SIG-M5 treated with dmso at 0.1 percent for 504 hours (cell line): ENCODE measurements around the gene UGCG.
"Not testable (repeated sequence)": the region's sequence is repeated elsewhere in the genome, so short reads cannot be mapped to it uniquely, and the experiment has no call there.

Source experiments
- DNase-seq: peaks from one replicate; lab custom pipeline; 2025; ENCODE audit not compliant: unreplicated experiment; lab: John Stamatoyannopoulos, UW

Gene UGCG

GRCh38 chr9:111895996-111896941, at the start of gene UGCG:
UGCG (plus strand) TSS chr9:111896814; CDS start chr9:111897216, 402 bp downstream.
- peak; percentile 83 for DNase-seq

DNA sequence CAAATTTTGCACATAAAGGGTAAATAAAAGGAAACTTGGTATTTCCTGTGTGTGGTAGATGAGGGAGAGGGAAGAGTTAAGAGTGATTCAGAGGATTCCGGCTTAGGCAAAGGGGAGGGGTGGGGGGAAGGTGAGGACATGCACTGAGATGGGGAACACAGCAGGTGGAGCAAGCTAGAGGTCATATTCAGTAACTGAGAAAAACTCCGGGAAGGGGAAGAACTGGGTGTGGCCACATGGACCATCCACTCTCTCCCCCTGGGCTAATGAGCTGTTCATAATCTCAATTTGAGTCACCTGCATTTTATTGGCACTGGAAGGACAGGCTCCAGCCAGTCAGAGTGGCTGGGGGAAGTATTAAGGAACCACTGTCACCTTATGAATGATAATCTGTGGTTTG, 45.1 kb upstream of the UGCG start:
- peak; percentile 28 for DNase-seq

- DNase-seq, result no peak
These were observed 44.3 kb upstream of the UGCG start for GRCh38 chr9:111852291-111852690.

DNA sequence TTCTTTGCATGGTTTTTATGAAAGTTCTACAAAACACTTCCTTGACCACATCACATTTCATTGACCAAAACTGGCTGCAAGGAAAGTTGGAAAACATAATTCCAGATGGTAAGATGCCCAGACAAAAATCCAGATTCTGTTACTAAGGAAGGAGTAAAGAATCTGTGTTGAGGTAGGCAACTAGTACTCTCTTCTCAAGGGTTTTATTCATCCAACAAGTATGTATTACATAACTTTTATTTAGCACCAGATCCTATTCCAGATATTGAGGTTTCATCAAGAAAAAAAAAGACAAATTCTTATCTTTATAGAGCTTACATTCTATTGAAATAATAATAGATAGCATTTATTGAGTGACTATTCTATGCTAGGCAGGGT, 43.2 kb upstream of the UGCG start:
- DNase-seq, result no peak

DNA sequence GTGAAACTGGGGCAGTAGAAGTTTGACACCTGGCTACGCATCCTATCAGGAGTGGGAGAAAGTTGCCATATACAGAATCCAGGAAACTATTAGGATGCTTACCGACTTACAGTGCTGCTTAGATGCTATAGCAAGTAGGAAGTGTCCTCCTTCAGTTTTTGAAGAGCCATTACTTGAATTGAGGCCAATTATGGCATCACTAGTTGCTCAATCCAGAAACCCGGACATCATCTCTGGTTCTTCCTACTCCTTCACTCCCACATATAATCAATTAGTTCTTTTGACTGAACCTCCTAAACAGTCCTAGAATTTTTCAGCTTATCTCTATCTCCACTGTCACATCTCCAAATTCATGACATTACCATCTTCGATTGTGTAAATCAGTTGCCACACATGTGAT, 41.8 kb upstream of the UGCG start:
- DNase-seq, result peak; percentile 11

- DNase-seq, result peak; percentile 57
These were observed 38.9 kb upstream of the UGCG start for GRCh38 chr9:111857555-111858211.

GRCh38 chr9:111860443-111860842, 36.2 kb upstream of the UGCG start:
- no peak for DNase-seq

- no peak for DNase-seq
These were observed 33.0 kb upstream of the UGCG start for GRCh38 chr9:111863636-111864035.

DNA sequence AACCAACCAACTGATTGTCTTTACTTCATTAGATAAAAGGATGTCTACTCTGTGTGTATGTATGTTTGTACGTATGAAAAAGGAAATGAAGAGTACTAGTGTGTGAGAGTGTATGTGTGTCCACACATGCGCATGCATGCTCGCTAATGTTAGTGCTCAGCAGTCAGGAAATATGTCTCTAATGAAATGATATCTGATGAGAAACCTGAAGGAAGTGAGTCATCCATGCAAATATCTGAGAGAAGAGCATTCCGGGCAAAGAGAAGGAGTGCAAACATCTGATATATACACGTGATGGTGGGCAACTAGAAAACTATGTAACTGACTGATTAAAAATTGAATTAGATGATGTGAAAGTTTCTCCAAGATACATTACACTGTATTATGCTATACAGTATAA, 29.6 kb upstream of the UGCG start:
- peak; percentile 17 for DNase-seq

GRCh38 chr9:111868475-111868874, 28.1 kb upstream of the UGCG start:
- DNase-seq, result no peak

GRCh38 chr9:111870774-111871498, 25.7 kb upstream of the UGCG start:
- DNase-seq, result no peak

DNA sequence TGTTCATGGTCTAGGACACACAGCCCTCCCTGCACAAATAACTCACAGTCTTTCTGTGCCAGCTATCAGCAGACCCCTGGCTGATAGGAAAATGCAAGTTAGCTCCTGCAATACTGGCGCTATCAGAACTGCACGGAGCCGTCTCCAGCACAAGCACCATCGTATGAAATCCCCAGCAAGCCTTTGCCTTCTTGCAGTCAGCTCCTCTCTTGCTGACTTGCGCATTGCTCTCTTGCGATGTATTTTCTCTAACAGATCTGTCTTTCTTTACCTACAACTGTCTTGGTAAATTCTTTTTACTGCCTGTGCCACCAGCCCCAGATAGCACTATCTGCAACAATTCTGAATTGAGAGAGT, 25.1 kb upstream of the UGCG start:
- no peak for DNase-seq

DNA sequence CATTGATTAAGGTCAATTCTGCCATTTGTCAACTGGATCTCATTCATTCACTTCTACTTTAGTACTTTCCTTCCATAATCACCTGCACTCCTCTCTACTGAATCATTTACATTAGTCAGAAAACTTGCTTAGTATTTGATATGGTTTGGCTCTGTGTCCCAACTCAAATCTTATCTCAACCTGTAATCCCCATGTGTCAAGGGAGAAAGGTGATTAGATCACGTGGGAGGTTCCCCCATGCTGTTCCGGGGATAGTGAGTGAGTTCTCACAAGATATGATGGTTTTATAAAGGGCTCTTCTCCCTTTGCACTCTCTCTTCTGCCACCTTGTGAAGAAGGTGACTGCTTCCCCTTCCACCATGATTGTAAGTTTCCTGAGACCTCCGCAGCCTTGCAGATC, 23.7 kb upstream of the UGCG start:
- DNase-seq, result no peak

- no peak for DNase-seq
These were observed 22.7 kb upstream of the UGCG start for GRCh38 chr9:111873901-111874300.

DNA sequence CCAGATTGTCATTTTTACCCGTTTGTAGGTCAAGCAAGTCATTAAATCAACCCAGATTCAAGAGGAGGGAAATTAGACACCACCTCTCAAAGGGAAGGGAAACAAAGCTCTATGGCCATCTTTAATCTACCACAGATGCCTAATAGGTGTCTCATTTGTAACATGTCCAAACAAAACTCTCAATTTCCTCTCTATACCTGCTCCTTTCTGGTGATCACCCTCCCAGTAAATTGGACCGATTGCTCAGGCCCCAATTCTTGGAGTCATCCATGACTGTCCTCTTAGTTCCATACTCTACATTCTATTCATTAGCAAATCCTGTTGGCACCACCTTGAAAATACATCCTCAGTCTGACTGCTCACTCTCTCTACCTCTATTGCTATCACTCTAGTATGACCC, 22.1 kb upstream of the UGCG start:
- no peak for DNase-seq

DNA sequence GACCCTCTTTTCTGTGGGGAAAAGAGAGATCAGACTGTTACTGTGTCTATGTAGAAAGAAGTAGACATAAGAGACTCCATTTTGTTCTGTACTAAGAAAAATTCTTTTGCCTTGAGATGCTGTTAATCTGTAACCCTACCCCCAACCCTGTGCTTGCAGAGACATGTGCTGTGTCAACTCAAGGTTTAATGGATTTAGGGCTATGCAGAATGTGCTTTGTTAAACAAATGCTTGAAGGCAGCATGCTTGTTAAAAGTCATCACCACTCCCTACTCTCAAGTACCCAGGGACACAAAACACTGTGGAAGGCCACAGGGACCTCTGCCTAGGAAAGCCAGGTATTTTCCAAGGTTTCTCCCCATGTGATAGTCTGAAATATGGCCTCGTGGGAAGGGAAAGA, 21.3 kb upstream of the UGCG start:
- DNase-seq, result not testable (repeated sequence)

- not testable (repeated sequence) for DNase-seq
These were observed 20.9 kb upstream of the UGCG start for GRCh38 chr9:111875691-111876090.

- DNase-seq, result no peak
These were observed 20.4 kb upstream of the UGCG start for GRCh38 chr9:111876179-111876578.

- DNase-seq, result no peak
These were observed 19.2 kb upstream of the UGCG start for GRCh38 chr9:111877420-111877819.

- no peak for DNase-seq
These were observed 17.7 kb upstream of the UGCG start for GRCh38 chr9:111878946-111879345.

DNA sequence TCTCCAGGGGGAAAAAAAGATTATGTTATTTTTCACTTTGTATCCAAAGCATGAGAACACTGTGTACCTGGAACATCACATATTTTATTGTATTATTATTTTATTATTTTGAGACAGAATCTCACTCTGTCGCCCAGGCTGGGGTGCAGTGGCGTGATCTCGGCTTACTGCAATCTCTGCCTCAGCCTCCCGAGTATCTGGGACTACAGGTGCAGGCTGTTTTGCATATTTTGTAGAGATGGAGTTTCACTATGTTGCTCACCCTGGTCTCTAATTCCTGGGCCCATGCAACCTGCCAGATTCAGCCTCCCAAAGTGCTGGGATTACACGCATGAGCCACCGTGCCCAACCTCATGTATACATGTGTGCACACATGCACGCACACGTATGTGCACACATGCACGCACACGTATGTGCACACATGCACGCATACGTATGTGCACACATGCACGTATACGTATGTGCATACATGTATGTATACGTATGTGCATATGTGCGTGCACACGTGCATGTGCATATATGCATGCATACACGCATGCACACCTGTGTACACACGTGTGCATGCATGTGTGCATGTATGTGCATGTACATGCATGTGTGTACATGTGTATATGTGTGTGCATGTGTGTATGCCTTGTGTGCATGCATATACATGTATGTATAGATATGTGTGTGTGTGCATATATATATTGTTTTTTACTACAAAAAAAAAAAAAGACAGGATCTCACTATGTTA, 9.5 kb upstream of the UGCG start:
- DNase-seq, result no peak
